HepG2 (cell line): ENCODE data around the gene AQP7. TPM values are rescaled to one million over a fixed set of nuclear protein-coding genes. Genes with fewer than 3 reads are reported as not detected.

Experiments used
- ATAC-seq: fragments of 200-7000 bp; cut with Tn5 transposase; 3 replicates; pipeline ENCODE4 v1.9.1; 2020; ENCODE audit warnings: mild to moderate bottlenecking, moderate library complexity
- BruUV-seq: library from RNA; stranded (reverse); fragments of 400-500 nt; replicated peaks from 2 replicates; lab custom pipeline; 2021; lab: Mats Ljungman, UMichigan
- CTCF ChIA-PET: fragments of 300-600 bp; formaldehyde crosslinking; extraction: SDS; loops from one replicate; lab custom pipeline; 2021; ENCODE audit warnings: low total read pairs, inconsistent platforms, low intra/inter-chr PET ratio; lab: Yijun Ruan, JAX
- POLR2A ChIA-PET: fragments of 350-600 bp; sonication (Branson Sonifier 250); formaldehyde crosslinking; loops from one replicate; lab custom pipeline; 2020; ENCODE audit warnings: antibody characterized with exemption, inconsistent platforms; lab: Yijun Ruan, JAX
- DNase-seq: peaks from one replicate; pipeline ENCODE4 v3.0.0-alpha.2; 2015; ENCODE audit warnings: low spot score
- FAIRE-seq: peaks from 3 replicates; lab custom pipeline; 2011; peaks lifted over from hg19 to GRCh38; lab: Jason Lieb, UNC
- H2AFZ ChIP-seq: one replicate; pipeline ENCODE4 v1.6.1; 2011; ENCODE audit warnings: low read length, inconsistent platforms
- H3K27ac ChIP-seq: fragments of 300-600 bp; 3 replicates; pipeline ENCODE4 v1.8.0; 2011; ENCODE audit warnings: mixed run types, mild to moderate bottlenecking, mixed read lengths, low read length, inconsistent platforms; ENCODE audit not compliant: insufficient read depth; ENCODE audit errors: extremely low read length
- H3K27me3 ChIP-seq, 2 experiments: fragments of 200-600 bp in 1 of 2; 2 replicates in 1 of 2; 3 replicates in 1 of 2; pipeline versions ENCODE4 v1.6.0 to v1.8.0; 2011; ENCODE audit warnings: low read length in 2 of 2, mild to moderate bottlenecking in 2 of 2, moderate library complexity in 2 of 2, inconsistent platforms in 1 of 2; ENCODE audit not compliant: insufficient read depth in 2 of 2, control insufficient read depth in 1 of 2
- H3K36me3 ChIP-seq, 2 experiments: fragments of 200-600 bp in 1 of 2; replicated peaks in 1 of 2; 2 replicates in 1 of 2; 3 replicates in 1 of 2; pipeline versions ENCODE4 v1.5.1 to v1.8.0; 2011; ENCODE audit warnings: low read length in 2 of 2, inconsistent platforms in 1 of 2; ENCODE audit not compliant: insufficient read depth in 2 of 2, control insufficient read depth in 1 of 2
- H3K4me1 ChIP-seq: 2 replicates; pipeline ENCODE4 v1.5.1; 2012; ENCODE audit warnings: low read length, inconsistent platforms; ENCODE audit not compliant: insufficient read depth
- H3K4me2 ChIP-seq: 2 replicates; pipeline ENCODE4 v1.6.0; 2011; ENCODE audit warnings: low read depth, low read length, inconsistent platforms
- H3K4me3 ChIP-seq, 3 experiments: fragments of 200-600 bp in 1 of 3; sonication (generic), shearing (Covaris generic) in 1 of 3; replicated peaks in 1 of 3; 2 replicates each; pipeline ENCODE4 v1.5.1; 2011 to 2016; ENCODE audit warnings: low read length in 3 of 3, inconsistent platforms in 2 of 3, low read depth in 2 of 3, mild to moderate bottlenecking in 2 of 3, control low read depth in 1 of 3, mixed read lengths in 1 of 3; ENCODE audit not compliant: insufficient read depth in 1 of 3
- H3K79me2 ChIP-seq: one replicate; pipeline ENCODE4 v1.6.1; 2011; ENCODE audit warnings: low read length, inconsistent platforms; ENCODE audit not compliant: insufficient read depth
- H3K9ac ChIP-seq: 2 replicates; pipeline ENCODE4 v1.6.0; 2011; ENCODE audit warnings: mild to moderate bottlenecking, low read depth, low read length, inconsistent platforms; ENCODE audit not compliant: insufficient read depth
- H3K9me3 ChIP-seq: 2 replicates; pipeline ENCODE4 v1.5.1; 2012; ENCODE audit warnings: mild to moderate bottlenecking, low read length
- H4K20me1 ChIP-seq: 2 replicates; pipeline ENCODE4 v1.6.0; 2011; ENCODE audit warnings: inconsistent platforms, mild to moderate bottlenecking, low read length, moderate library complexity; ENCODE audit not compliant: insufficient read depth
- CC2D1A ChIP-seq: sonication (generic); formaldehyde crosslinking; IDR thresholded peaks from 2 replicates; pipeline ENCODE4 v1.8.1; 2023; ENCODE audit warnings: mild to moderate bottlenecking, missing genetic modification reagents
- MAFK ChIP-seq, 2 experiments: IDR thresholded peaks in 1 of 2; conservative IDR thresholded peaks in 1 of 2; 2 replicates each; pipeline ENCODE4 v1.6.1; 2011; ENCODE audit warnings: improper control_type of control experiment in 2 of 2, low read length in 2 of 2
- POGK ChIP-seq: sonication (generic); formaldehyde crosslinking; conservative IDR thresholded peaks from 2 replicates; pipeline ENCODE4 v1.8.0; 2022; ENCODE audit warnings: mild to moderate bottlenecking, moderate library complexity, missing genetic modification reagents
- ZNF44 ChIP-seq: sonication (generic); formaldehyde crosslinking; IDR thresholded peaks from 2 replicates; pipeline ENCODE4 v1.5.1; 2020; ENCODE audit warnings: mild to moderate bottlenecking, missing genetic modification reagents
- ZSCAN9 ChIP-seq: IDR thresholded peaks from 2 replicates; pipeline ENCODE4 v1.6.1; 2016; ENCODE audit warnings: borderline replicate concordance
- WGBS: methylation state at CpG from one replicate; pipeline ENCODE4 v1.1.6; 2017; ENCODE audit warnings: low lambda C conversion rate; 5-methylcytosine and 5-hydroxymethylcytosine counted together
- in situ Hi-C: cut with HindIII; loops from 2 replicates; pipeline ENCODE4 v1.10.0; 2017; ENCODE audit warnings: low pct_unique_long_range_greater_than_20kb; ENCODE audit not compliant: extremely low pct_ligation_motif_present
- intact Hi-C: fragments of 100-400 bp; cut with micrococcal nuclease; formaldehyde crosslinking; loops from one replicate; pipeline ENCODE4 v1.10.0; 2022; ENCODE audit not compliant: unreplicated experiment
- polyA plus RNA-seq, 8 experiments: library from polyadenylated mRNA; depleted of rRNA in 3 of 8; stranded (reverse) in 7 of 8; unstranded in 1 of 8; fragments of >200 nt; fragmentation: Illumina TruSeq in 4 of 8; extraction: Trizol in 4 of 8; gene quantifications; 2 replicates each; pipeline versions ENCODE4 v1.2.1 to v1.2.3, GENCODE V29; 2011 to 2016; ENCODE audit warnings: low read depth in 4 of 8, missing spikeins in 1 of 8, mixed read lengths in 1 of 8; ENCODE audit not compliant: insufficient read depth in 1 of 8
- total RNA-seq, 5 experiments: library from RNA; depleted of rRNA; stranded (reverse); fragments of >200 nt; fragmentation: Illumina TruSeq; extraction: Trizol; gene quantifications; 2 replicates each; pipeline ENCODE4 v1.2.3, GENCODE V29; 2016; ENCODE audit warnings: low read depth in 1 of 5

AQP7 gene
- total and polyA plus RNA-seq, 2 of the 13 experiments (the other 11 are each of a cell fraction or from before 2014, with no cell fraction given), result 1.9 to 2.1 TPM

- TF ChIP-seq POGK (no peak), ZNF44 (CRISPR knock-in tag) (no peak), ZSCAN9 (CRISPR knock-in tag) (no peak)
These were observed 32.1 kb upstream of the AQP7 start (continued) for GRCh38 chr9:33434317-33435105.

GRCh38 chr9:33433871-33434270 is 31.5 kb upstream of the AQP7 start:
- Histone ChIP-seq H3K4me1 (peaks cover 30% of the 10 kb centered on the region), H3K9ac (no peak overlapping the region), H3K9me3 (no peaks in the 10 kb centered on the region), H2AFZ (no peak overlapping the region), H3K4me2 (no peak overlapping the region), H4K20me1 (no peaks in the 10 kb centered on the region), H3K27ac (no peak overlapping the region), H3K36me3 (no peaks in the 10 kb centered on the region), H3K4me3 (no peak overlapping the region), H3K27me3 (peaks cover 5 to 34% of the 10 kb centered on the region in 2 experiments; a peak in 3 of 5 replicates), H3K79me2 (no peaks in the 10 kb centered on the region)
- ATAC-seq (no peak), DNase-seq (no peak), FAIRE-seq (no peak)
- intact Hi-C loops, result no loop called here
- in situ Hi-C loops, result no loop called here
- no TSS peak for BruUV-seq
- 49% methylated on average over 7 of the region's 8 CpGs for WGBS
- ChIA-PET CTCF (no interaction called here), POLR2A (no interaction called here)
- peak; percentile 15 to 24; a peak in 1 of 4 replicates for TF ChIP-seq MAFK (conservative IDR thresholded peaks at IDR 0.05 in 1 of 2, IDR thresholded peaks at IDR 0.05 in 1 of 2; ENCODE audit: low read length in 2 of 2)
- no peak for TF ChIP-seq CC2D1A
